Heart left ventricle (tissue), 16 donors: ENCODE measurements around the gene ITGA11. TPM values are rescaled to one million over a fixed set of nuclear protein-coding genes. Genes with fewer than 3 reads are reported as not detected.

Source experiments
- ATAC-seq, 4 donors: fragments of 200-7000 bp; cut with Tn5 transposase; one replicate each; pipeline ENCODE4 v1.9.1; 2020 to 2022; ENCODE audit warnings: moderate library complexity in 4 of 4, mild to moderate bottlenecking in 3 of 4, moderate number of reproducible peaks in 1 of 4
- DNase-seq, 5 donors: peaks; one replicate each; pipeline ENCODE4 v3.0.0-alpha.2; 2020
- H3K27ac ChIP-seq, 12 donors: fragments of 200-600 bp; sonication (generic) in 4 of 12; one replicate each; pipeline versions ENCODE4 v1.5.0 to v1.8.0; 2016 to 2022; ENCODE audit warnings: mild to moderate bottlenecking in 2 of 12
- H3K27me3 ChIP-seq, 9 donors: fragments of 200-600 bp; sonication (generic) in 2 of 9; one replicate each; pipeline versions ENCODE4 v1.5.1 to v1.8.0; 2016 to 2022; ENCODE audit warnings: mild to moderate bottlenecking in 3 of 9
- H3K36me3 ChIP-seq, 9 donors: fragments of 200-600 bp; sonication (generic) in 2 of 9; one replicate each; pipeline versions ENCODE4 v1.5.0 to v1.8.0; 2018 to 2022; ENCODE audit warnings: mild to moderate bottlenecking in 2 of 9
- H3K4me1 ChIP-seq, 12 donors: fragments of 200-600 bp; sonication (generic) in 4 of 12; one replicate each; pipeline versions ENCODE4 v1.5.0 to v1.8.0; 2016 to 2022; ENCODE audit warnings: mild to moderate bottlenecking in 3 of 12
- H3K4me3 ChIP-seq, 12 donors: fragments of 200-600 bp; sonication (generic) in 4 of 12; one replicate each; pipeline versions ENCODE4 v1.5.0 to v1.8.0; 2017 to 2022; ENCODE audit warnings: mild to moderate bottlenecking in 9 of 12, moderate library complexity in 4 of 12
- H3K9me3 ChIP-seq, 12 donors: fragments of 200-600 bp; sonication (generic) in 4 of 12; one replicate each; pipeline versions ENCODE4 v1.5.0 to v1.8.0; 2016 to 2022; ENCODE audit warnings: mild to moderate bottlenecking in 1 of 12
- POLR2A ChIP-seq, 2 donors: fragments of 450-650 bp; IDR thresholded peaks; one replicate each; pipeline ENCODE4 v1.6.1; 2017; ENCODE audit warnings: antibody characterized with exemption in 2 of 2, mild to moderate bottlenecking in 2 of 2, moderate library complexity in 2 of 2
- WGBS, 4 donors: extraction: QIAGEN DNeasy Blood & Tissue Kit in 2 of 4; methylation state at CpG; one replicate each; pipeline versions ENCODE4 v1.1.5 to v1.1.7; 2013 to 2018; 5-methylcytosine and 5-hydroxymethylcytosine counted together
- intact Hi-C, 10 donors: fragments of 100-400 bp; cut with DNase I; formaldehyde crosslinking; loops; one replicate each; pipeline versions ENCODE4 v1.11.1 to v1.14.2; 2022
- long read RNA-seq, 3 donors: library from polyadenylated mRNA; unstranded; transcript quantifications; one replicate each; pipeline ENCODE4 v2.0.0, GENCODE V29; 2020 to 2021
- polyA plus RNA-seq, 2 donors: library from polyadenylated mRNA; stranded (reverse); fragments of 200-250 nt; gene quantifications; one replicate each; pipeline ENCODE4 v1.2.3, GENCODE V29; 2013
- total RNA-seq, 9 donors: library from RNA; depleted of rRNA in 2 of 9; stranded (reverse); fragments of >200 nt in 2 of 9; fragmentation: NEBNext Ultra II Directional in 3 of 9; extraction: Animal tissue kit (Norgen Biotek cat#: 25700) in 3 of 9; gene quantifications; one replicate each; pipeline versions ENCODE4 v1.1.0 to v1.2.4, GENCODE V29; 2016 to 2023
- TF ChIP-seq, protein P1 (sequence below), 12 donors: fragments of 200-600 bp; sonication (generic) in 4 of 12; IDR thresholded peaks; one replicate each; pipeline versions ENCODE4 v1.5.0 to v1.8.0; 2018 to 2022; ENCODE audit warnings: antibody characterized with exemption in 12 of 12, mild to moderate bottlenecking in 5 of 12
- donor health status: ischemic (EF 13 %, LVEDD 7.1; RV severe dilation, severe dysfunction).
- donor health status: healthy with polysubstance abuse.
- donor health status: DM: no; HTN: yes; CAD: no.
- donor health status: DM: no; HTN: no; CAD: no.
- donor health status: ischemic (EF 25% LVEDD 6.9; RV normal size, moderate dysfunction).
- donor health status: ischemic (EF 25% LVEDD 5.7; RV mildly dilated, moderate dysfunction).
- donor health status: healthy.
- donor health status: DM: yes; HTN: yes; CAD: no.
- donor health status: ischemic (EF 35%, LVEDD 5.7; RV mildly dilated, moderate dysfunction).
- donor health status: nonischemic (EF 11% LVEDD 7.7; RV severe dilation, severe dysfunction).
- donor health status: DM: yes; HTN: yes; CAD: no.
- donor health status: PGD.
- donor health status: ischemic (EF 29% LVEDD 5.4; RV normal size, mild dysfunction).
- donor health status: nonischemic (EF 23%, LVEDD 6.1; RV moderate dilation, normal function).

The ITGA11 gene, protein sequence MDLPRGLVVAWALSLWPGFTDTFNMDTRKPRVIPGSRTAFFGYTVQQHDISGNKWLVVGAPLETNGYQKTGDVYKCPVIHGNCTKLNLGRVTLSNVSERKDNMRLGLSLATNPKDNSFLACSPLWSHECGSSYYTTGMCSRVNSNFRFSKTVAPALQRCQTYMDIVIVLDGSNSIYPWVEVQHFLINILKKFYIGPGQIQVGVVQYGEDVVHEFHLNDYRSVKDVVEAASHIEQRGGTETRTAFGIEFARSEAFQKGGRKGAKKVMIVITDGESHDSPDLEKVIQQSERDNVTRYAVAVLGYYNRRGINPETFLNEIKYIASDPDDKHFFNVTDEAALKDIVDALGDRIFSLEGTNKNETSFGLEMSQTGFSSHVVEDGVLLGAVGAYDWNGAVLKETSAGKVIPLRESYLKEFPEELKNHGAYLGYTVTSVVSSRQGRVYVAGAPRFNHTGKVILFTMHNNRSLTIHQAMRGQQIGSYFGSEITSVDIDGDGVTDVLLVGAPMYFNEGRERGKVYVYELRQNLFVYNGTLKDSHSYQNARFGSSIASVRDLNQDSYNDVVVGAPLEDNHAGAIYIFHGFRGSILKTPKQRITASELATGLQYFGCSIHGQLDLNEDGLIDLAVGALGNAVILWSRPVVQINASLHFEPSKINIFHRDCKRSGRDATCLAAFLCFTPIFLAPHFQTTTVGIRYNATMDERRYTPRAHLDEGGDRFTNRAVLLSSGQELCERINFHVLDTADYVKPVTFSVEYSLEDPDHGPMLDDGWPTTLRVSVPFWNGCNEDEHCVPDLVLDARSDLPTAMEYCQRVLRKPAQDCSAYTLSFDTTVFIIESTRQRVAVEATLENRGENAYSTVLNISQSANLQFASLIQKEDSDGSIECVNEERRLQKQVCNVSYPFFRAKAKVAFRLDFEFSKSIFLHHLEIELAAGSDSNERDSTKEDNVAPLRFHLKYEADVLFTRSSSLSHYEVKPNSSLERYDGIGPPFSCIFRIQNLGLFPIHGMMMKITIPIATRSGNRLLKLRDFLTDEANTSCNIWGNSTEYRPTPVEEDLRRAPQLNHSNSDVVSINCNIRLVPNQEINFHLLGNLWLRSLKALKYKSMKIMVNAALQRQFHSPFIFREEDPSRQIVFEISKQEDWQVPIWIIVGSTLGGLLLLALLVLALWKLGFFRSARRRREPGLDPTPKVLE
- 10 to 100 TPM in 6 of 9 donors, 1 to 10 TPM in 3; 7.8 to 35.5 (median 12.8) TPM for total RNA-seq
- 1 to 10 TPM; 2.1 to 5.9 TPM for polyA plus RNA-seq
- long read RNA-seq, donor 1, partial matches to known transcripts = 9 of 14 reads
- long read RNA-seq, donor 1, other reads (novel, unspliced or antisense) = 2 of 14 reads
- long read RNA-seq, donor 2, partial matches to known transcripts = 8 of 16 reads
- long read RNA-seq, donor 2, other reads (novel, unspliced or antisense) = 8 of 16 reads
- long read RNA-seq, donor 3, partial matches to known transcripts = 4 of 13 reads
- long read RNA-seq, donor 3, other reads (novel, unspliced or antisense) = 6 of 13 reads

DNA sequence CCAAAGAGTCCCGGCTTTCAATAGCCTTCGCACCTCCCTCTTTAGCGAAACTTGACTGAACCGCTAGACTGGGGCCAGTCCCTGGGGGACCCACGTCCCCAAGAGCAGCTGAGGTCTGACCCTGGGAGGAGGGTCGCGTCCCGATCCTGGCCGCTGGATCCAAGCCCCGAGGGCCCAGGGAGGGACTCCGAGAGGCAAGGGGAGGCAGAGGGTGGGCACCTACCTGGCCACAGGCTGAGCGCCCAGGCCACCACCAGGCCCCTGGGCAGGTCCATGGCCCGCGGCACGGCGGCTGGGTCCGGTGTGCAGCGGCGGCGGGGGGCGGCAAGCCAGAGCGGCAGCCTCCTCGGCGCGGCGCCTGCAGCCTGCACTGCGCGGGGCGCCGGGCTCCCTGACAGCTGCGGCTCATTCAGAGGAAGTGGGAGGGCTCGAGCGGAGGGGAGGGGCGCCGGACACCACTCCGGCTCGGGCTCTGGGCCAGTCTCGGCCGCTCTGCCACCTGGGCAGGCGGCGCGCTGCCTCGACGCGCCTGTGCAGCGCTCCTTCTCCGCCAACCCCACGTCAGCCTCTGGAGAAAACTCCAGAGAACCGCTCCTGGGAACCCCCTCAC is at the start of gene ITGA11:
Gene ITGA11 (minus strand): TSS at position 372 of the 610 bp plus-strand sequence. CDS start 97 bp downstream, at position 275.
- ATAC-seq (peak; percentile 72 to 92 (median 86)), DNase-seq (peak; percentile 73 to 87 (median 82))
- H3K27me3 ChIP-seq = peaks cover 5 to 47% (median 22%) of the 10 kb centered on the region in 9 donors
- peak within 1 kb of the TSS in 10 of 12 donors; percentile 26 to 72 (median 44) for H3K27ac ChIP-seq
- peak within 1 kb of the TSS; percentile 39 to 67 (median 58) for H3K4me3 ChIP-seq
- no peaks in the 10 kb centered on the region for H3K9me3 ChIP-seq
- intact Hi-C loops = loop anchor here in 1 of 10 donors (10.0 kb wide), 1 partner anchor 83 kb away; no protein-coding TSS in a partner anchor
- H3K4me1 ChIP-seq = peaks cover 0 to 21% (median 15%) of the 10 kb centered on the region in 12 donors
- H3K36me3 ChIP-seq = no peaks in the 10 kb centered on the region
- WGBS, 4 donors = 0 to 5% (median 2%) methylated on average over 16 to 49 of the region's 49 CpGs
- TF ChIP-seq, protein P1, sequence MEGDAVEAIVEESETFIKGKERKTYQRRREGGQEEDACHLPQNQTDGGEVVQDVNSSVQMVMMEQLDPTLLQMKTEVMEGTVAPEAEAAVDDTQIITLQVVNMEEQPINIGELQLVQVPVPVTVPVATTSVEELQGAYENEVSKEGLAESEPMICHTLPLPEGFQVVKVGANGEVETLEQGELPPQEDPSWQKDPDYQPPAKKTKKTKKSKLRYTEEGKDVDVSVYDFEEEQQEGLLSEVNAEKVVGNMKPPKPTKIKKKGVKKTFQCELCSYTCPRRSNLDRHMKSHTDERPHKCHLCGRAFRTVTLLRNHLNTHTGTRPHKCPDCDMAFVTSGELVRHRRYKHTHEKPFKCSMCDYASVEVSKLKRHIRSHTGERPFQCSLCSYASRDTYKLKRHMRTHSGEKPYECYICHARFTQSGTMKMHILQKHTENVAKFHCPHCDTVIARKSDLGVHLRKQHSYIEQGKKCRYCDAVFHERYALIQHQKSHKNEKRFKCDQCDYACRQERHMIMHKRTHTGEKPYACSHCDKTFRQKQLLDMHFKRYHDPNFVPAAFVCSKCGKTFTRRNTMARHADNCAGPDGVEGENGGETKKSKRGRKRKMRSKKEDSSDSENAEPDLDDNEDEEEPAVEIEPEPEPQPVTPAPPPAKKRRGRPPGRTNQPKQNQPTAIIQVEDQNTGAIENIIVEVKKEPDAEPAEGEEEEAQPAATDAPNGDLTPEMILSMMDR (IDR thresholded peaks at IDR 0.05) = no peak
- peak in 1 of 2 donors; percentile 26 for TF ChIP-seq POLR2A (IDR thresholded peaks at IDR 0.05)

DNA sequence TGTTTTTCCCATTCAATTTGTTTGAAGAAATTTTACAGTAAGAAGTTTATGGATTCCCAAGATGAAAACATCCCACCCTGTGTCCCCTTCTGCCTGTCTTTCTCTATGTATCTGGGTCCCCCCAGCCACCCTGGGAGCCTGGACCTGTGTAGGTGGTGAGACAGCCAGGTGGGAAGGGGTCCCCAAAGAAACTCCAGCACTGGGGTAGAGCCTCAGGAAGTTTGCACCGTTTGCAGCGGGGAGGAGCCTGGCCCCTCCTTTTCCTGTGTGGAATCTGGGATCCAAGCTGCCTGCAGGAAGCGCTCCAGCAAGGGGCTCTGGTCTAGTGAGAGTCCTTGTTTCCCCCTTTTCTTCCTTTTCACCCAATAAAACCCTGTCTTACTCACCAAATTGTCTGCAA is 49.4 kb upstream of the ITGA11 start:
- peak in 1 of 5 donors; percentile 6 for DNase-seq
- TF ChIP-seq, protein P1 (IDR thresholded peaks at IDR 0.05) = no peak
- no peak for TF ChIP-seq POLR2A (IDR thresholded peaks at IDR 0.05)
- H3K4me1 ChIP-seq = peaks cover 0 to 31% (median 6%) of the 10 kb centered on the region in 12 donors
- H3K4me3 ChIP-seq = no peak overlapping the region
- H3K9me3 ChIP-seq = peaks cover 0 to 5% (median 0%) of the 10 kb centered on the region in 12 donors
- peaks cover 0 to 8% (median 0%) of the 10 kb centered on the region in 9 donors for H3K27me3 ChIP-seq
- H3K36me3 ChIP-seq = no peaks in the 10 kb centered on the region
- intact Hi-C loops = no loop called here
- no peak for ATAC-seq
- no peak overlapping the region for H3K27ac ChIP-seq
- 57 to 86% (median 62%) methylated on average over 3 of the region's 3 CpGs for WGBS, 4 donors

DNA sequence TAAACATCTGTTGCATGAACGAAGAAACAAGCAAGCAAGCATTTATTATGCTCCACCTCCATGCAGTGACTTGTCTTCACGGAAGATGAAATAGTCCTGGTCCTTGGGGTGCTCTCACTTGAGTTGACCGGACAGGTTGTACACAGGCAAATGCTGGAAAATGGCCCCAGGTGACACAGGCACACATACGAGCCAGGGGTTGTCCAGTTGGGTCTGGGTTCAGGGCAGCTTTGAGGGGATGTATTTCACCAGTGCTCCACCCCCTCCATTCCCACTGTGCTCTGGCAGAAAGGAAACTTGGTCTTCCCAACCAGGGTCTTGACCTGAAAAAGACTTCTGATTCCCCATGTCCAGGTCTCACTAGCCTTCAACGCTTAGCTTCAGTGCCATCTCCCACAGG is 48.3 kb upstream of the ITGA11 start:
- 75 to 93% (median 85%) methylated on average over 5 of the region's 5 CpGs for WGBS, 4 donors
- peaks cover 0 to 25% (median 6%) of the 10 kb centered on the region in 12 donors for H3K4me1 ChIP-seq
- peaks cover 0 to 8% (median 0%) of the 10 kb centered on the region in 9 donors for H3K27me3 ChIP-seq
- ATAC-seq = peak in 1 of 4 donors; percentile 16
- H3K4me3 ChIP-seq = no peak overlapping the region
- H3K36me3 ChIP-seq = no peaks in the 10 kb centered on the region
- H3K9me3 ChIP-seq = peaks cover 0 to 5% (median 0%) of the 10 kb centered on the region in 12 donors
- TF ChIP-seq POLR2A (IDR thresholded peaks at IDR 0.05) = no peak
- TF ChIP-seq, protein P1 (IDR thresholded peaks at IDR 0.05) = no peak
- intact Hi-C loops = no loop called here
- H3K27ac ChIP-seq = peak overlapping the region in 8 of 12 donors; percentile 29 to 60 (median 42)
- no peak for DNase-seq
